NAMALWA (cell line): Measurements from ENCODE around the gene ALDH8A1.
"Not testable (repeated sequence)": the region's sequence is repeated elsewhere in the genome, so short reads cannot be mapped to it uniquely, and the experiment has no call there.

Experiments
- DNase-seq: peaks from one replicate; pipeline ENCODE4 v3.0.0-alpha.2; 2015; ENCODE audit warnings: low spot score

ALDH8A1 gene

GRCh38 chr6:134909701-134910592, 40.0 kb downstream of the ALDH8A1 start:
- DNase-seq = no peak

GRCh38 chr6:134908906-134909516, 40.9 kb downstream of the ALDH8A1 start:
- no peak for DNase-seq

- not testable (repeated sequence) for DNase-seq
Observed at GRCh38 chr6:134904731-134905130, 45.2 kb downstream of the ALDH8A1 start.

GRCh38 chr6:134903448-134903847, 46.5 kb downstream of the ALDH8A1 start:
- DNase-seq = no peak

GRCh38 chr6:134902936-134903335, 47.0 kb downstream of the ALDH8A1 start:
- no peak for DNase-seq

- DNase-seq = no peak
Observed at GRCh38 chr6:134902074-134902861, 47.6 kb downstream of the ALDH8A1 start.

GRCh38 chr6:134898575-134898974, 51.3 kb downstream of the ALDH8A1 start:
- DNase-seq = no peak

- not testable (repeated sequence) for DNase-seq
Observed at GRCh38 chr6:134898166-134898565, 51.7 kb downstream of the ALDH8A1 start.

- DNase-seq = no peak
Observed at GRCh38 chr6:134896910-134897309, 53.0 kb downstream of the ALDH8A1 start.

GRCh38 chr6:134894800-134895199, 55.1 kb downstream of the ALDH8A1 start:
- no peak for DNase-seq

GRCh38 chr6:134892362-134892761, 57.5 kb downstream of the ALDH8A1 start:
- no peak for DNase-seq

GRCh38 chr6:134891633-134892032, 58.3 kb downstream of the ALDH8A1 start:
- no peak for DNase-seq

- no peak for DNase-seq
Observed at GRCh38 chr6:134888316-134888715, 61.6 kb downstream of the ALDH8A1 start.

- DNase-seq = no peak
Observed at GRCh38 chr6:134884752-134885151, 65.1 kb downstream of the ALDH8A1 start.

GRCh38 chr6:134883314-134883713, 66.6 kb downstream of the ALDH8A1 start:
- DNase-seq = no peak

- DNase-seq = peak; percentile 77
Observed at GRCh38 chr6:134882426-134883038, 67.4 kb downstream of the ALDH8A1 start.

- DNase-seq = no peak
Observed at GRCh38 chr6:134880487-134881190, 69.3 kb downstream of the ALDH8A1 start.

GRCh38 chr6:134878136-134878535, 71.8 kb downstream of the ALDH8A1 start:
- no peak for DNase-seq

GRCh38 chr6:134875367-134875766, 74.5 kb downstream of the ALDH8A1 start:
- DNase-seq = peak; percentile 29

GRCh38 chr6:134873500-134874388, 76.2 kb downstream of the ALDH8A1 start:
- no peak for DNase-seq
